ENCODE measurements around the gene PRRC2A.

The PRRC2A gene

DNA sequence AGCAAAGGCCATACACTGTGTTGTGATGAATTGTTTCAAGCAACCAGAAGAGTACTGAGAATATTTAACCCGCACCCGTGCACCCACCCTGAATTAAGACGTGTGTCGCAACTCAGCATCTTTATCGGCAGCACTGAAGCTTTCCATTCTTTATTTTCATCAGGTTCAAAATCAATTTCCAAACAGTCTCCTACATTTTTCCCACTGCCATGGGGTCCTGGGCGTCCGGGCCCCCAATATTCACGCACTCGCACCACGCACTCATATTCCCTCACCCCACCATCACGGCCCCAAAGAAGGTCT is 40.1 kb upstream of the PRRC2A start:
- DNase-seq (ENCODE audit: low read depth): no peak
- TF ChIP-seq, protein P1, sequence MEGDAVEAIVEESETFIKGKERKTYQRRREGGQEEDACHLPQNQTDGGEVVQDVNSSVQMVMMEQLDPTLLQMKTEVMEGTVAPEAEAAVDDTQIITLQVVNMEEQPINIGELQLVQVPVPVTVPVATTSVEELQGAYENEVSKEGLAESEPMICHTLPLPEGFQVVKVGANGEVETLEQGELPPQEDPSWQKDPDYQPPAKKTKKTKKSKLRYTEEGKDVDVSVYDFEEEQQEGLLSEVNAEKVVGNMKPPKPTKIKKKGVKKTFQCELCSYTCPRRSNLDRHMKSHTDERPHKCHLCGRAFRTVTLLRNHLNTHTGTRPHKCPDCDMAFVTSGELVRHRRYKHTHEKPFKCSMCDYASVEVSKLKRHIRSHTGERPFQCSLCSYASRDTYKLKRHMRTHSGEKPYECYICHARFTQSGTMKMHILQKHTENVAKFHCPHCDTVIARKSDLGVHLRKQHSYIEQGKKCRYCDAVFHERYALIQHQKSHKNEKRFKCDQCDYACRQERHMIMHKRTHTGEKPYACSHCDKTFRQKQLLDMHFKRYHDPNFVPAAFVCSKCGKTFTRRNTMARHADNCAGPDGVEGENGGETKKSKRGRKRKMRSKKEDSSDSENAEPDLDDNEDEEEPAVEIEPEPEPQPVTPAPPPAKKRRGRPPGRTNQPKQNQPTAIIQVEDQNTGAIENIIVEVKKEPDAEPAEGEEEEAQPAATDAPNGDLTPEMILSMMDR (conservative IDR thresholded peaks at IDR 0.05; ENCODE audit: low read depth, low read length): no peak
- peak overlapping the region; percentile 64 for H3K4me3 ChIP-seq (ENCODE audit: low read length)

DNA sequence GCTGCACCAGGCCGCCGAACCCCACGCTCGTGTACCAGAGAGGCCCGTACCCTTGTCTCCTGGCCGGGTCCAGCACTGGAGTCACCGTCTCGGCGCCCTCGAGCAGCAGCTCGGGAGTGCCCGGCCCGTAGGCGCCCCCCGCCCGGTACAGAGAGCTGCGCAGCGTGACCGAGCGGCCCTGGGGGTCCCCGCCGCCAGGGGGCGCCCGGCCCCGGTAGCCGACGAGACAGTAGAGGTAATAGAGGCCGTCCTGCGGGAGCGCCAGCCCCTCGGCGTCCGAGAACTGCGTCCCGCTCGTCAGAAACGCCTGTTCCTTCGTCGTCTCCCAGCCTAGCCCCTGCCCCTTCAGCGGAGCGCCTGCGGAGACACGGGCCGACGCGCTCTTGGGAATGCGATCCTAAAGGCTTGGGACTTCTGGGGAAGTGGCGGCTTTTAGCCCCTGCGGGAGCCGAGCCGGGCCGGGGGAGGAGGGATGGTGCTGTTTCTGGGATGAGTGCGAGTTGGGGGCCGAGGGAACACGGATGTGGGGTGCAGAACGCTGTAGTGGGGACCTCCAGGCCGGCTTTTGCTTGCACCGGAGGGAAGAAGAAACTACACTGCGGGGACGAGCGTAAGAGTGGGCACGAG is 39.6 kb upstream of the PRRC2A start:
- TF ChIP-seq, protein P1 (conservative IDR thresholded peaks at IDR 0.05; ENCODE audit: low read depth, low read length): peak; percentile 88
- peak overlapping the region; percentile 64 for H3K4me3 ChIP-seq (ENCODE audit: low read length)
- no peak for DNase-seq (ENCODE audit: low read depth)

DNA sequence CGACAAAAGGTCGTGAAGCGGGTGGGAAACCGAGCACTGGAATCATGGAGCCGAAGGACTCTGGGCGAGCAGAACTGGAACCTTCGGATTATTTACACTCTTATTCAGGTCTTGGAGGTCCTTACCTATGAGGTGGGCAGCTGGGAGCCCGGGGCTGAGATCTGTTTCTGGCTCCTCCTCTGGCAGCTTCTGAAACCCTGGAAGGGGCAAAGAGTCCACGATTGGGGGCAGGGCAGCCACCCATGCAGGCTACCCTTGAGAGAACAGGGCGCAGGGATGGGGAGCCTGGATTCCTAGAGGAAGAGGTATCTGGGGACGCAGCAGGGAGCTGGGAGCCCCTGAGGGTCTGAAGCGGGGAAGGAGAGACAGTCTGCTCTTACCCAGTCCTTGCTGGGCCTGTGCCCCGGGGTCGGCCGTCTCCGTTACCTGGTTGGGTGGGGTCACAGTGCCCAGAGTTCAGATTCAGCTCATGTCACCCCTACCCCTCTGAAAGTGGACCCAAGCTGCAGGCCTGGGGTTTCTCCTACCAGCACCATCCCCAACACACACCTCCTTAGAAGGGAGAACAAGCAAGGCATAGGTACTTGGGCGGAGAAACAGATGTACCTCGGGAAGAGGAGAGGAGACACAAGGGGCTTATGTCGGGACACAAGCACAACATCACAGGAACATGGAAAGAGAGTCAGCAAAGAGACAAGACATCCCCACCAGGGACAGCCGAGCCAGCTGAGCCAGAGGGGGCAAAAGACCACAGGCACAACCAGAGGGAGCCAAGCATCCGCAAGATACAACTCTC is 38.9 kb upstream of the PRRC2A start:
- TF ChIP-seq, protein P1 (conservative IDR thresholded peaks at IDR 0.05; ENCODE audit: low read depth, low read length): no peak
- no peak for DNase-seq (ENCODE audit: low read depth)
- peak overlapping the region; percentile 64 for H3K4me3 ChIP-seq (ENCODE audit: low read length)

DNA sequence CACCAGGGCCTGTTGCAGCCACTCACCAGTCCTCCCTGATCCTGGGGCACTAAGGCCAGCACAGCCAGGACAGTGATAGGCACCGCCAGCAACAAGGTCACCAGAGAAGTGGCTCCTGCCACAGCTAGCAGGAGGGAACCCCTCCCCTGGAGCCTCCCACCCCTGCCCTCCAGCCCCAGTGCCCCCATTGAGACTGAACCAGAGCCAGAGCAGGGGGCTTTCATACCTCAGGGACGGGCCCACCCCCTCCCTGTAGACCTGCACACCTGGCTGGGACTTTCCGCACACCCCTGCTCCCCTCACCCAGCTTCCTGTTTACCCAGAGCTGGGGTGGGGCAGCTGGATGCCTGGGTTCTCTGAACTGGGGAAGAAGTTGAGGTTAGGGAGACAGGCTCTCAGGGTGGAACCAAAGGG is 38.3 kb upstream of the PRRC2A start, which contains the start of gene LTB:
Gene LTB (minus strand): TSS at position 195 of the 414 bp plus-strand sequence. CDS start 7 bp downstream, at position 188.
- TF ChIP-seq, protein P1 (conservative IDR thresholded peaks at IDR 0.05; ENCODE audit: low read depth, low read length): no peak
- no peak for DNase-seq (ENCODE audit: low read depth)
- H3K4me3 ChIP-seq (ENCODE audit: low read length): peak within 1 kb of the TSS; percentile 64

DNA sequence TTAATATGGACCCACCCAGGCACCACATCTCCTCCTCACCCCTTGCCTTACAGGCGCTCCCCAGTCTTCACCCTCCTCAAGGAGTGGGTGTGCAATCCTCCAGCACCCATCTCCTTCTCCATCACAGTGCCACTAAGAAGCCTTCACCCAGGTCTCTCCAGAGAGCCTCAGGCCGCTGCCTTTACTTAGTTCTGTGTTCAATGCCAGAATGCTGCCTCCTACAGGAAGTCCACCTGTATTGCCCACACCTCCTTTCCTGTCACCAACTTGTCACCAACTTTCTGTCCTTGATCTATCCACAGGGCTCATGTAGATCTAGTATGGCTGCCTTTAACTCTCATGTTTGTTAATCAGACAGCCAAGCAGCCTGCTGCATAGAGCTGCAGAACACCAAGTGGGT is 35.0 kb upstream of the PRRC2A start:
- DNase-seq (ENCODE audit: low read depth): no peak
- TF ChIP-seq, protein P1 (conservative IDR thresholded peaks at IDR 0.05; ENCODE audit: low read depth, low read length): peak; percentile 59
- H3K4me3 ChIP-seq (ENCODE audit: low read length): no peak overlapping the region

DNA sequence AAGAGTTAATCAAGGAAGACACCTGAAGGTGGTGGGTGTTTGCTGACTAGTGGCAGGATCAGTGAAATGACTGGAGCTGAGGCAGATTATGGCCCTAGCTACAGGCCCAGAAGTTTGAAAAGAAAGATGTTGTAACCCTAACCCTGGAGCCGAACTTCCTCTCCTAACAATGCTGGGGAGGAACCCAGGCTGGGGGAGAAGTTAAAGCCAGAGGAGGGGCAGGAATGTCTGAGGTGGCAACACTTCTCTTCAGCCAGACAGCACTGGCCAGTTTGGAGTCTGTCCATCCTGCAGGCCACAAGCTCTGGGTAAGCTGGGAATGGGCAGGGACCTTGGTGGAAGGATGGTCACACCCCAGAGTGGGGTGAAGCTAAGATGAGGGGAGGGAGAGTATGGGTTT is 34.5 kb upstream of the PRRC2A start, which contains the start of gene LST1:
Gene LST1 (plus strand): TSS at position 270 of the 400 bp plus-strand sequence. CDS start 1,023 bp downstream, outside the sequence.
- H3K4me3 ChIP-seq (ENCODE audit: low read length): no peak within 1 kb of the TSS
- no peak for DNase-seq (ENCODE audit: low read depth)

More for the DNA sequence above, 34.5 kb upstream of the PRRC2A start, which contains the start of gene LST1:
- TF ChIP-seq, protein P1 (conservative IDR thresholded peaks at IDR 0.05; ENCODE audit: low read depth, low read length): no peak
